Astrocyte of the cerebellum (primary cell): ENCODE measurements around the gene GFRA1.

Experiments
- DNase-seq: peaks from one replicate; pipeline ENCODE4 v3.0.0-alpha.2; 2011; ENCODE audit warnings: low read depth
- H3K4me3 ChIP-seq: 2 replicates; pipeline ENCODE4 v1.5.1; 2011; ENCODE audit warnings: mild to moderate bottlenecking, low read depth, low read length, moderate library complexity
- CTCF ChIP-seq: IDR thresholded peaks from 2 replicates; pipeline ENCODE4 v1.5.1; 2012; ENCODE audit warnings: low read length, low read depth, moderate library complexity, mild to moderate bottlenecking; ENCODE audit errors: missing control alignments
- in situ Hi-C: cut with HindIII; loops from 2 replicates; pipeline ENCODE4 v1.10.0; 2017; ENCODE audit warnings: low sequenced_read_pairs

GFRA1 gene

GRCh38 chr10:116113721-116114501 lies 159.1 kb downstream of the GFRA1 start:
- TF ChIP-seq CTCF, result no peak
- in situ Hi-C loops, result no loop called here
- no peak overlapping the region for H3K4me3 ChIP-seq
- DNase-seq, result no peak

GRCh38 chr10:116112232-116113231 lies 160.5 kb downstream of the GFRA1 start:
- peak; percentile 91 for DNase-seq
- TF ChIP-seq CTCF, result peak; percentile 19
- no peak overlapping the region for H3K4me3 ChIP-seq
- in situ Hi-C loops, result no loop called here

GRCh38 chr10:116111483-116112095 lies 161.4 kb downstream of the GFRA1 start:
- DNase-seq, result no peak
- TF ChIP-seq CTCF, result no peak
- H3K4me3 ChIP-seq, result no peak overlapping the region
- in situ Hi-C loops, result no loop called here

GRCh38 chr10:116110736-116111135 lies 162.3 kb downstream of the GFRA1 start:
- DNase-seq, result no peak
- TF ChIP-seq CTCF, result no peak
- in situ Hi-C loops, result no loop called here

GRCh38 chr10:116109881-116110280 lies 163.1 kb downstream of the GFRA1 start:
- in situ Hi-C loops, result no loop called here
- DNase-seq, result no peak
- no peak for TF ChIP-seq CTCF
- no peak overlapping the region for H3K4me3 ChIP-seq

More at GRCh38 chr10:116110736-116111135, 162.3 kb downstream of the GFRA1 start:
- no peak overlapping the region for H3K4me3 ChIP-seq

GRCh38 chr10:116109481-116109880 lies 163.5 kb downstream of the GFRA1 start:
- no peak overlapping the region for H3K4me3 ChIP-seq
- no peak for DNase-seq
- no peak for TF ChIP-seq CTCF
- in situ Hi-C loops, result no loop called here
